CD4-positive, alpha-beta T cell treated with Interleukin-21 for 1 hour (primary cell): ENCODE data around the gene APEH.
"Not testable (repeated sequence)": the region's sequence is repeated elsewhere in the genome, so short reads cannot be mapped to it uniquely, and the experiment has no call there.

Experiments used
- DNase-seq: peaks from one replicate; pipeline ENCODE4 v3.0.0-alpha.2; 2020

APEH gene

GRCh38 chr3:49694409-49695070, 20.4 kb downstream of the APEH start:
- DNase-seq, result not testable (repeated sequence)

- not testable (repeated sequence) for DNase-seq
Measured at GRCh38 chr3:49695350-49696015, 21.3 kb downstream of the APEH start.

- no peak for DNase-seq
Measured at GRCh38 chr3:49699281-49699979, 25.3 kb downstream of the APEH start.

GRCh38 chr3:49700014-49700413, 25.9 kb downstream of the APEH start:
- no peak for DNase-seq

- DNase-seq, result no peak
Measured at GRCh38 chr3:49700453-49701128, 26.4 kb downstream of the APEH start.

GRCh38 chr3:49701388-49702077, 27.4 kb downstream of the APEH start:
- DNase-seq, result no peak

GRCh38 chr3:49702672-49703071, 28.5 kb downstream of the APEH start:
- no peak for DNase-seq

- DNase-seq, result peak; percentile 79
Measured at GRCh38 chr3:49703443-49703927, 29.3 kb downstream of the APEH start.

GRCh38 chr3:49703956-49704355, 29.8 kb downstream of the APEH start:
- no peak for DNase-seq

GRCh38 chr3:49704629-49705028, 30.5 kb downstream of the APEH start:
- DNase-seq, result no peak

- no peak for DNase-seq
Measured at GRCh38 chr3:49705390-49705960, 31.3 kb downstream of the APEH start.

GRCh38 chr3:49706456-49707112, 32.4 kb downstream of the APEH start:
- DNase-seq, result no peak

GRCh38 chr3:49707113-49707480, 32.9 kb downstream of the APEH start:
- no peak for DNase-seq

- DNase-seq, result no peak
Measured at GRCh38 chr3:49709852-49710251, 35.7 kb downstream of the APEH start.

GRCh38 chr3:49711489-49711888, 37.3 kb downstream of the APEH start:
- DNase-seq, result no peak

GRCh38 chr3:49712166-49712565, 38.0 kb downstream of the APEH start:
- DNase-seq, result no peak

- DNase-seq, result no peak
Measured at GRCh38 chr3:49712631-49713317, 38.6 kb downstream of the APEH start.

GRCh38 chr3:49713336-49714105, 39.4 kb downstream of the APEH start:
- DNase-seq, result no peak

GRCh38 chr3:49714728-49715550, 40.8 kb downstream of the APEH start:
- DNase-seq, result no peak
